Stromal cell of bone marrow (primary cell): ENCODE results near the gene PSMG2.

ENCODE experiments used
- DNase-seq: peaks from one replicate; pipeline ENCODE4 v3.0.0-alpha.2; 2012; ENCODE audit warnings: low read depth

PSMG2 gene, protein sequence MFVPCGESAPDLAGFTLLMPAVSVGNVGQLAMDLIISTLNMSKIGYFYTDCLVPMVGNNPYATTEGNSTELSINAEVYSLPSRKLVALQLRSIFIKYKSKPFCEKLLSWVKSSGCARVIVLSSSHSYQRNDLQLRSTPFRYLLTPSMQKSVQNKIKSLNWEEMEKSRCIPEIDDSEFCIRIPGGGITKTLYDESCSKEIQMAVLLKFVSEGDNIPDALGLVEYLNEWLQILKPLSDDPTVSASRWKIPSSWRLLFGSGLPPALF

GRCh38 chr18:12702221-12703095 is at the start of gene PSMG2, which contains the start of gene CEP76:
TSS of gene PSMG2 (plus strand) at chr18:12703042. CDS start at chr18:12703108, 66 bp downstream.
TSS of gene CEP76 (minus strand) at chr18:12702723. CDS start at chr18:12702548, 175 bp downstream.
- peak; percentile 87 for DNase-seq

DNA sequence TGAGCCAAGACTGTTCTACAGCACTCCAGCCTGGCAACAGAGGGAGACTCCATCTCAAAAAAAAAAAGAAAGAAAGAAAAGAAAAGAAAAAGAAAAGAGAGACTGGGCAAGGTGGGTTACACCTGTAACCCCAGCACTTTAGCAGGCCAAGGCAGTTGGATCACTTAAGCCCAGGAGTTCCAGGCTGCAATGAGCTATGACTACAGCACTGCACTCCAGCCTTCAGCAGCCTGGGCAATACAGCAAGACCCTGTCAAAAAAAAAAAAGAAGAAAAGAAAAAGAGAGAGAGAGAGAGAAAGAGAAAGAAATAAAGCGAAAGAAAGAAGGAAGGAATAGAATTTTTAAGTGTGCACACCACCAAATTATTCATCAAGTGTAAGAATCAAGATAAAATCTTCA is 47.9 kb upstream of the PSMG2 start:
- DNase-seq: no peak

GRCh38 chr18:12656605-12656937 is 46.3 kb upstream of the PSMG2 start:
- DNase-seq: no peak

- peak; percentile 18 for DNase-seq
Measured at GRCh38 chr18:12656938-12657683, 45.7 kb upstream of the PSMG2 start.

GRCh38 chr18:12657684-12658425 is 45.0 kb upstream of the PSMG2 start, which contains the start of gene SPIRE1:
TSS of gene SPIRE1 (minus strand) at chr18:12658107. CDS start at chr18:12657866, 241 bp downstream.
- DNase-seq: peak; percentile 63

DNA sequence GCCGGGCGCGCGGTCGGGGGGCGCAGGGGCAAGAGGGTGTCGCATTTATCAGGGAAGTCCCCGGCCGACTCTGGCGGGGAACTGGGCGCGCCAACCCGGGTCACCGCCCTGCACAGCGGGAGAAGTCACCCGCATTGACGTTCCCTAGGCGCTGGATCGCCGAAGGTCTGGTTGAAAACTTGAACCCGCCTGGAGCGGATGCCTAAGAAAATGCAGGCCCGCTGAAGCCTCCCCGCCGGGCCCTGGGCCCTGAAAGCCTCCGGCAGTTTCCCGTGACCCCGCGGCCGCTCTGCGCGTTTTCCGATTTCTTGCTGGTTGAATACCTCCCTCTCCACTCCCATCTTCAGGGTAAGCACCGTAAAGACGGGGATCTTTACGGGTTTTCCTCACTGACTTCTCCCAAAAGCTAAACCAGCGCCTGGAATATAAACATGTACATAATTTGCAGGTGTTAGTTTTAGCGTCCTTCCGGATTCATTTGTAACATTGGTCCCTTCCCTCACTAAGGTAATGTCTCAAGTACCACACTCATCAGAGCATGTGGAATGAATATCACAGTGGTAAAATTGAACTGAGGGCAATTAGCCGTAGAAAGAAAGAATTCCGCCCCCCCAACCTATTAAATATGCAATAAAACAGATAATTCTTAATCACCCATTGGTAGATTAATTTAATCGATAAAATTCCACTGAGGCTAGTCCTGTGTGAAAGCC is 44.3 kb upstream of the PSMG2 start:
- DNase-seq: peak; percentile 25

DNA sequence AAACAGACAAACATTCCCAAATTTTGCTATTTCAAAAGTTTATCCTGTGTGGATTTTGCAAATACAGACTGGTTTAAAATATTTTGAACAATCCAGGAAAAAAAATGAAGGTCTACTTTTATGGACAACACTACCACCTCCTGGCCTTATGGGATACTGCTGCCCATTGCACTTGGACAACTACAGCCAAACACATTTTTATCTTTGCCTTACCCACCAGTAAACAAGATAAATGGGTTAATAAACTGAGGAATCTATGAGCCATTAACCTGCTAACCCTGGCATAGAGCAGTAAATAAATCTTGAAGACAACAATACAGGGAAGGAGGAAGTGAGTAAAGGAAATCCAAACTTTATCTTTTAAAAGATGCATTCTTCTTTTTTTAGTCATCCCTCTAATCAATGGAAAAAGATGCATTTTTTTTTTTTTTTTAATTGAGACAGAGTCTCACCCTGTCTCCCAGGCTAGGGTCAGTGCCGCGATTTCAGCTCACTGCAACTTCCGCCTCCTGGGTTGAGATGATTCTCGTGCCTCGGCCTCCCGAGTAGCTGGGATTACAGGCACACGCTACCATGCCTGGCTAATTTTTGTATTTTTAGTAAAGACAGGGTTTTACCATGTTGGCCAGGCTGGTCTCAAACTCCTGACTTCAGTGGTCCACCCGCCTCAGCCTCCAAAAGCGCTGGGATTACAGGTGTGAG is 42.8 kb upstream of the PSMG2 start:
- DNase-seq: peak; percentile 31

GRCh38 chr18:12668041-12668440 is 34.8 kb upstream of the PSMG2 start:
- no peak for DNase-seq

GRCh38 chr18:12679183-12679786 is 23.6 kb upstream of the PSMG2 start:
- peak; percentile 21 for DNase-seq

- DNase-seq: no peak
Measured at GRCh38 chr18:12686100-12686499, 16.7 kb upstream of the PSMG2 start.

DNA sequence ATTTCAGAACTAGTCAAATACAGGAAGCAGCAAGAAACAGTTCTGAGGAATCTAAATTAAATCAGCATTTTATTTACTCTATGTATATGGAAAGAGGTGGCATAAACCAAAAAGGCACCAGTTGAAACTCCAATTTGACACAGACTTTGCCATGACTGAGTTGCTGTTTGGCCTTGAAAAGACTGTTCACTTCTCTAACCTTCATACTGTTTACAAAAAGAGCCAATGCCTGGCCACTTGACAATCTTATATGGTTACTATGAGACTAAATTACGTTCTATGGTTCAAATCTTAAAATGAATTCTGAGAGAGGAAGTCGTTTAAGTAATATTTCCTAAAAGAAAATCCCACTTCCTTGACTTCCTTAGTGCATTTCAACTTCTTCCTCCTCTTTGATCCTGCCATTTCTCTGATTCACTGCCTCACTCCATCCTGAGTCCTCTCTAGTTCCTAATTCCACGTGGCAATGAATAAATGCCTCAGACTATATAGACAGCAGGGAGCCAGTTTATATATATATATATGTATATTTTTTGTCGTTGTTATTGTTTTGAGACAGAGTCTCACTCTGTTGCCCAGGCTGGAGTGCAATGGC is 13.5 kb upstream of the PSMG2 start:
- DNase-seq: no peak

DNA sequence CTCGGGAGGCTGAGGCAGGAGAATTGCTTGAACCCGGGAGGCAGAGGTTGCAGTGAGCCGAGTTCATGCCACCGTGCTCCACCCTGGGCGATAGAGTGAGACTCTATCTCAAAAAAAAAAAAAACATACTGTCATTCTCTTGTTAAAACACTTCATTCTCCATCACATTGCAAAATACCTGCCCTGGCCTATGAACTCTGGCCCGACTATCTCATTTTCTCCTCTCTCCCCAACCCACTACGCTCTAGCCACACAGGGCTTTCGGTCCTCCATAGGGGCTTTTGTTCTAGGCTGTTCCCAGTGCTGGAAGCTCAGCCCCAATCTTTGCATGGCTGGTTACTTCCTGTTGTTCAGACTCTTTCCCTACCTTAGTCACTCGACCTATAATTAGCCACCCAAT is 10.6 kb upstream of the PSMG2 start:
- no peak for DNase-seq

- DNase-seq: no peak
Measured at GRCh38 chr18:12694032-12694431, 8.8 kb upstream of the PSMG2 start.

DNA sequence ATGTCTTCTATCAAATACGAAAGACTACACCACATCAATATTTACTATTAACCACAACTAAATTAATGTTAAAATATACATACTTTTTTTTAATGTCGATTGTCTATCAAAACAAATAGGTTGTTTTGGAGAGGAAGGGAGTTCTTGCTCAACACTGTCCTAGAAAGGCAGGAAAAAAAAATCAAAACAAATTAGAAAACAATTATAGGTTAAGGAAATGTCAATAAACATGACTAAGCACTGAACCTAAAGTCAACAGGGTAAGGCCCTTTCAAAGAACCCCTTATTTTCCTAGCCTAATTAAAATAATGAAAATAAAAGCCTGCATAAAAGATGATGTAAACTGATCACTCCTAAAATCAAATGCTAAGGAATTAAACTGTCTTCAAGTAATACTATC is 3.1 kb upstream of the PSMG2 start:
- DNase-seq: no peak

- DNase-seq: no peak
Measured at GRCh38 chr18:12701161-12701560, 1.7 kb upstream of the PSMG2 start.

GRCh38 chr18:12703096-12703567 is 290 bp downstream of the PSMG2 start:
- no peak for DNase-seq

DNA sequence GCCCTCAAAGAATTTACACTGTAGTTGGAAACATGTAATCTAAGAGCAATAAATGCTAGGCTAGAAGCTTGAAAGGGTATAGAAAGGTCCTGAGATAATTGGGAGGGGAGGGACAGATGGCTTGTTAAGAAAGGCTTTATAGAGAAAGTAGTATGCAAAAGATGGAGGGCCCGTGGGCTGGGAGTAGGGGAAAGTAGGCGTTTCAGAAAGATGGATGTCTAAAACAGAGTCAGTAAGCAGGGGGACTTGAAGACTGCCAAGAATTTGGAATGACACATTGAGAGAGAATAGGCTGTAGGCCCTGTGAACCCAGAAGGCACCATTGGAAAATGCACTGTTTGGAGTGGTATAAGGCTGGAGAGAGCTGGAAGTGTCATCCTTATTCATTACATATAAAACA is 822 bp downstream of the PSMG2 start:
- DNase-seq: peak; percentile 31

DNA sequence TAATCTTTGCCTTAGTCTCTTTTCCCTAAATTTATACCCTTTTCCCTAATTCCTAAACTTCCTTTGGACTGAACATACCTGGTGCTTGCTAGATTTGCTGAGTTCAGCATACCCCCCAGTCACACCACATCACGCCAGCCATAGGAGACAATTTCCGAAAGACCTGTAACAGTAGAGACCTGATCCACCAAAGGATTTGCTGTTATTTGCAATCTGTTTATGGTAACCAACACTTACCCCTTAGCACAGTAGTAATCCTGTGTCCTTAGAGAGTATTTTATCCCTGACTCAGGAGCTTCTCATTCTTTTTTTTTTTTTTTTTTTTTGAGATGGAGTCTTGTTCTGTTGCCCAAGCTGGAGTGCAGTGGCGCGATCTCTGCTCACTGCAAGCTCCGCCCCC is 8.6 kb downstream of the PSMG2 start:
- no peak for DNase-seq

- no peak for DNase-seq
Measured at GRCh38 chr18:12721495-12722275, 18.8 kb downstream of the PSMG2 start.
